Activated CD4-positive, CD25-positive, alpha-beta regulatory T cell treated with anti-CD3 and anti-CD28 coated beads, Interleukin-2, amount 50 U/mL, for 24 hours (primary cell): ENCODE data around the gene TCTN1.
"Not testable (repeated sequence)": the region's sequence is repeated elsewhere in the genome, so short reads cannot be mapped to it uniquely, and the experiment has no call there.

ENCODE experiments used
- ATAC-seq, 2 donors: fragments of 150-1000 bp; cut with Tn5 transposase; one replicate each; pipeline ENCODE4 v1.10.0; 2021; ENCODE audit warnings: mild to moderate bottlenecking in 1 of 2, moderate library complexity in 1 of 2

TCTN1 gene

DNA sequence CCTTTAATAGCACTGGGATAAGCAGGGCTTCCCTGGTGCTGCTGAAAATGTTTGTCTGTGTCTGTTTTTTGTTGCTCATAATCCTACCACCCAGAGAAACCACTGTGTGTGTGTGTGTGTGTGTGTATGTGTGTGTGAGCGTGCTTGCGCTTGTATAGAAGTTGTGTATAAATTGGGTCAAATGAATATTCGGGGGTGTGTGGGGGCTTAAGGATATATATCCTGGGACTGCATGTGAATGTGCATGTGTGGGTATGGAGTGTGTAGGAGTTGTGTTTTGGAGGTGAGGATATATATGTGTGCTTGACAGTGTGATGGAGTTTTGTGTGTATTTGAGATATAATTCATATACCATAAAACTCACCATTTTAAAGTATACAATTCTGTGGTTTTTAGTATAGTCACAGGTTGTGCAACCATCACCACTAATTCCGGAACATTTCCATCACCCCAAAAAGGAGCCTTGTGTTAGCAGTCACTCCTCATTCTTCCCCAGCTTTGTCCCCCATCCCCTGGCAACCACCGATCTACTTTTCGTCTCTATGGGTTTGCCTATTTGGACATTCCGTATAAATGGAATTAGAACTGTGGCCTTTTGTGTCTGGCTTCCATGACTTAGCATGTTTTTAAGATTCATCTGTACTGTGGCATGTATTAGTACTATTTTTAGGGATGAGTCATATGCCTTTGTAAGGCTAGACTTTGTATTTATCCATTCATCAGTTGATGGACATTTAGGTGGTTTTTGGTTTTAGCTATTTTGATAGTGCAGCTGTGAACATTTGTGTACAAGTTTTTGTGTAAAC, 25.6 kb downstream of the TCTN1 start:
- no peak for ATAC-seq

DNA sequence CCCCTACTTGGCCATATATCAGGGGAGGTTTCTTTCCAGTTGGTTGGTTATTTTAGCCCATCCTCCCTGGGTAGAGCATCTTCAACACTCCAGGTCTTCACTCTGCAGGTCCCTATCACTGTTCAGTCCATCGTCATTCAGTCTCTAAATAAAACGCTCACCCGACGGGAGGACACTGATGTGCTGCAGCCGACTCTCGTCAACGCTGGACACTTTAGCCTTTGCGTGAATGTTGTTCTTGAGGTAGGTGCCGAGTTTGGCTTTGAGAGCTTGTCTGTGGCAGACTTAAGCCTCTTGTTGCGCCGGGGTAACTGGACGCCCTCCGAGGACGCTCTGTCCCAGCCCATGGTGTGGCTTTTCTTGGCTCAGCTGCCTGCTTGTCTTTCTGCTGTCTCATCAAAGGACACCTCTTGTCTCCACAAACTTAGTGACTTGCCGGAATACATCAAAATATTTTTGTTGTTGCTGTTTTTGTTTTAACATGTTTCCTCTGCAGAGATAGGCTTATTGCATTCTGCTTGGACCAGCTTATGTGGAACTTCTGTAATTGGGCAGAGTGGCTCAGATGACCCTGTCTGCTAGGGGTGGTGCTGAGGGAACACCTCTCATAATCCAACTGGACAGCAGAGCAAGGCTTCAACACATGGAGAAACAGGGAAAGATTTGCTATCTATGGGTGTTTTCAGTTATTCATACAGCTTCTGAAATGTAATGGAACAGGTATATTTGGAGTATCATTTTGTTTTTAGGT, 26.5 kb downstream of the TCTN1 start:
- ATAC-seq, result no peak

DNA sequence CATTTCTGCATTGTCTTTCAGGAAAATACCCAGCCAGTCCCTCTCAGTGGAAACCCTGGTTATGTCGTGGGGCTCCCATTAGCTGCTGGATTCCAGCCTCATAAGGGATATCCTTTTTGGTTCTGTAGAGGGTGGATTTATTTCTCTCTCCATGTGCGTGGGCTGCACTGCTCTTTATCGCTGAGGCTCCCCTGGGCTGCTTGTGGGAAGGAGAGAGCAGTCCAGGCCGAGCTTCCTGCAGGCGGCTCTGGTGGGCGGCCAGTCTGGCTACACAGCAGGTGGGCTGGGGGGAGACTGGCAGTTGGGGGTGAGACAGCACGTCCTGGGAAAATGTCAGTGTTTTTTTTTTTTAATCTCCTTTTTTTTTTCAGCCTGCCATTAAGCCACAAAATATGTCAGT, 27.6 kb downstream of the TCTN1 start:
- ATAC-seq, result no peak

DNA sequence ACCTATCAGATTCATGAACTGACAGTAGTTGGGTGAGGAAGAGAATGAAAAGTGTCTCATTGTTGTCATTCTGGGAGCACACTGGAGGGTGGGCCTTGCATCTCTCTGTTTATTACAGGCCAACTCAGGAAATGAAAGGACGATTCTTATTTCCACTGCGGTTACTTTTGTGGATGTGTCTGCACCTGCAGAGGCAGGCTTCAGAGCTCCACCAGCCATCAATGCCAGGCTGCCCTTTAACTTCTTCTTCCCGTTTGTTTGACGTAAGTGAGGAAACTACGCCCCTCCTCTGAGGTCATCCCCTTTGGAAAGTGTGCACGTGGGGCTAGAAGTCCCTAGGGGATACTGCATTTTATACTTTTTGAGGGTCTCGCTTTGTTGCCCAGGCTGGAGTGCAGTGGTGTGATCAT, 33.7 kb downstream of the TCTN1 start:
- ATAC-seq, result peak; percentile 73 to 80

DNA sequence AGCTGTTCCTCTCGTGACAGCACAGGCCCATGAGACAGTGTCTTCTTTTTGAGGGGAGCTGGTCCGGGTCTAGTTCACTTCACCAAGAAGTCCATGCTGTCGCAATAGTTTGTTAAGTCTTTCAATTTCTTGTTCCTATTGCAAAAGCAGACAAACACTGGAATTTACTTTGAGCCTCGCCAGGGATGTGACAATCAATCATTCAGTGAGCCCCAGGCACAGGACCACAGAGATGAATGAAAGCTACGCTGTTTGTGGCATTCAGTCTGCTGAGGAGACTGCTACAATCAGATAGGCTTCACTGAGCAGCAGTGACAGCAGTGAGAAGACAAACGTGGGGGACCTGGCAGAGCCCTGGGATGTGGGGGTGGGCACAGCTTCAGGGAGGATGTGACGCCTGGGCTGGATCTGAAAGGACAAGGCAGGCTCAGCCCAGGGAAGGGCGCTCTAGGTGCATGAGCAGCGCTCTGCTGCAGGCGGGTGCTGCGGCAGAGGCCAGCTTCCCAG, 35.5 kb downstream of the TCTN1 start:
- no peak for ATAC-seq

DNA sequence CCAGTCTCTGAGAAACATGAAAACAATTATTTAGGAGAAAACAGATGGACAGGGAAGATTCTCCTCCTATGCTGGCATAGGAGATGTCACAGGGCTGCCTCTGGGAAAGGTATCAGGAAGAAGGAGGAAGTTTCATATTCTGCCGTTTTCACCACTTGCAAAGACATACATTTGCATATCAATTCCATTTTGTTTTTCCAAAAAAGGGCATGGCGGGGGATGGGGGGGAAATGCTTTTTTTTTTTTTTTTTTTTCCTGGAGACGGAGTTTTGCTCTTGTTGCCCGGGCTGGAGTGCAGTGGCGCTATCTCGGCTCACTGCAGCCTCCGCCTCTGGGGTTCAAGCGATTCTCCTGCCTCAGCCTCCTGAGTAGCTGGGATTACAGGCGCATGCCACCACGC, 40.3 kb downstream of the TCTN1 start:
- ATAC-seq, result not testable (repeated sequence)

DNA sequence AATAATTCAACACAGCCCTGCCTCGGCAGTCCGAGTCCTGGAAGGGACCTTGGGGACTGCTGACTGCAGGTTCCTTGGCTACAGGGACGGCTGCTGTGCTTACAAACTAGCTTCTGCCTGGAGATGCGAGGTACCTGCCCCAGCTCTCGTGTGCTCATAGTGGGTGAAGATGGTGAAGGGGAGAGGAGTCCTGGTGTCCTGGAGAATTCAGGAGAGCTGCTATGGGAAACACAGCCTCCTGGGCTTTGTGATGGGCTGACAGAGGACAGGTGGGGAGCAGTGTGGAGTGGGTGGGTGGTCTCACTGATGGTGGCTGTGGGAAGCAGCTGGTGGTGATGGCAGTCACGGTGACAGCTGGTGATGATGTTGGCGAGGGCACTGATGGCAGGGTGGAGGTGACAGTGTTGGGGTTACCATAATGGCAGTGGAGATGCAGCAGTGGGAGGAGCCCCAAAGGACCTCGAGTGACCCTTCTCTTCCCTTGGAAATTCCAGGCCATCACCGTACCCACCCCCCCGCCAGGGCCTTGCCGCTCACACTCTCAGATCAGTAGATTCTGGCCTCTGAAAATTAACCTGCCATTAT, 42.2 kb downstream of the TCTN1 start:
- ATAC-seq, result no peak

DNA sequence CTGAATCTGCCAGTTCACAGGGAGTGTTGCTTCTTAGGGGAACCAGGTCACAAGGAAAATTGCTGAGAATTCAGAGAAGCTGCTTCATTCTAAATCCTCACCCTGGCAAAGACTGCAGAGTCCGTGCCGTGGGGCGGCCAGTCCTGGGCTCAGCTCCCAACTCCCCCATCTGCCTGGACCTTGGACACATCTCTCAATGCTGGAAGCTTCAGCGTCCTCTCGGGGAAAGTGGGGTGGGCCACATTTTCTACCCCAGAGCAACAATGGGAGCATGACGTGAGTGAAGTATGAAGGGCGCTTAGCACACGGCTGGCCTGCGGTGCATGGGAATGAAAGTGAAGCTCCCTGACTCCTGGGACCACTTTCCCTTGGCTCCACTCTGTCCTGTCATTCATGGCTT, 43.8 kb downstream of the TCTN1 start:
- no peak for ATAC-seq

DNA sequence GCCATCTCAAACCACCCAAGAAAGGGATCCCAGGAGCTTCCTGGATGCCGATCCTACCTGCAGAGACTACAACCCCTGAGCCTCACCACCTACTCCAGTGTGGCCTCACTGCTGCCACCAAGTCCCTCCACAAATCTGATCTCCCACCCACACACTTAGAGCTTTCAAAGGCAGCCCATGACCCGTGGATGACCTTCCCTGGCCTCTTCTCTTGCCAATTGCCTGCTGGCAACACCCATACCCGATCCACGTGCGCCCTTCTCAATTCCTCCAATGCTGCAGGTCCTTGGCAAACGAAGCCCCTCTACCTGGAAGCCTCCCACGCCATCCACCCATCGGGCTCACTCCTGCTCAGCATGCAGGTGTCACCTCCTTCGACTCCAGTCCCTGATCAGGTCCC, 44.3 kb downstream of the TCTN1 start:
- no peak for ATAC-seq

DNA sequence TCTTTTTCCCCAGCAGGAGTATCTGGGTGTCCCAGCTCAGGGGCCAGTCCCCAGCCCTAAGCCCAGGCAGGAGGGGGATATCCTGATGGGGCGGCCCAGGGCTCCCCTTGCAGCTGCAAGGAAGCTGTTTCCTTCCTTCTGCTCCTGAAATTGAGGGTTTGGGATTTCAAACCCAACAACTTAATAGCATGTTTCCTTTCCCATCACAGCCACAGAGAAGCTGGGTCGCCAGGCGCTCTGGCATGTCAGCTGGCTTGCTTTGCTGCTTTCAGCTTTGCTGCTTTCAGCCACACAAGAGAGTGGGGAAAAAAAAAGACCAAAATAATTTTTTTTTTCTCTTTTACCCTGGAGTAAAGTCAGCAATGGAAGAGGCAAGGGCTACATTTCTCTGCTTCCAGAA, 44.9 kb downstream of the TCTN1 start:
- no peak for ATAC-seq

DNA sequence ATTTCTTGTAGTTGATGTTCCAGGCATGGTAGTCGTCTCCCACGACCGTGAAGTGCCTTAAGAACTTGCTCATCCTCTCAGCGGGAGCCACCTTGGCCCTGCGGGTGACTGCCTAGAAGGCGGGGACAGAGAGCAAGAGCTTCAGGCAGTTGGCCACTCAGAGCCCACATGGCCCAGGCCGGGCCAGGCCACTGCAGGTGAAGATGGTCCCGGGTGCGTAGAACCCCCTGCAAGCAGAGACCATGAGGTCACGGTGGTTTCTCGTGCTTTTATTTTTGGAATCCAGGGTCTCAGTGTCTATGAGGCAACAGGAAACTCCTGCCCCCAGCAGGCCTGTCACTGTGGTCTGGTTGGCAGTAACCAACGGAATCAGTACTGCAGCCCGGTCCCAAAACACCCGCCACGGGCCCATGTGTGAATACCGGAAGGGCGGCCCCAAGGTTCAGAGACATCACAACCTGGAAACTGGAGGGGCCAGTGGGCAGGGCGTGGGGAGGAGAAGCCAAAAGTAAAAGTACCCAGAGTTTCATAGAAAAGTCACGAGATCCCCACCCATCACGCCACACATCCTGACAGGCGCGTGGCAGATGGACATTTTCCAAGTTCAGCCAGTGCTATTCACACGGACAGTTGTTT, 47.5 kb downstream of the TCTN1 start:
- ATAC-seq, result peak; percentile 81 to 85

DNA sequence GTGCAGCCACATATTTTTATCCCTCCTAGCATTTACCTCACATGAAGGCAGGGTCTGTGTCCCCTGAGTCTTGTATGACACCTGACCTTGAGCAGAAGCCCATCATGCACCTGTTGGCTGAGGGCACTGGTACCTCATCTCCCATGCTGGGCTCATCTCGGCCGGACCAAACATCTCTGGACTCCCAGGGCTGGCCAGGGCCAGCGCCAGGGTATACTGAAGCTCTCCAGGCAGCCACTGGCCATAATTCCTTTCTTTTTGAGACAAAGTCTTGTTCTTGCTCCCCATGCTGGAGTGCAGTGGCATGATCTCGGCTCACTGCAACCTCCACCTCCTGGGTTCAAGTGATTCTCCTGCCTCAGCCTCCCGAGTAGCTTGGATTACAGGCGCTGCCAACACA, 53.0 kb downstream of the TCTN1 start:
- ATAC-seq, result no peak

DNA sequence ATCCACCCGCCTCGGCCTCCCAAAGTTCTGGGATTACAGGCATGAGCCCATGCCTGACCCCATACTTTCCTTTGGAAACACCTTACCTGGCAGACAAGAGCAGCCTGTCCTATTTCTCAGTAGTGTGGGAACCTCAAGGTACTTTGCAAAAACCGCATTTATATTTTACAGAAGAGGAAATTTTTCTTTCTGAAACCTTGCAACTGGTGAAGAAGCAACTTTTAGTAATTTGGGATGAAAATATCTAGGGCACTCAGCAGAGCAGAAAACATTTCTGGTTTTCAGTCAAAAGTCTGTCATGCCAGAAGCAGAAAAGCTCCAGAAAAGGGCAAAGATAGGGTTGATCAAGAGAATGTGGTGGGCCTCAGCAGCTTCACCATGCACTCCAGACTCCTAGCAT, 53.7 kb downstream of the TCTN1 start:
- no peak for ATAC-seq

DNA sequence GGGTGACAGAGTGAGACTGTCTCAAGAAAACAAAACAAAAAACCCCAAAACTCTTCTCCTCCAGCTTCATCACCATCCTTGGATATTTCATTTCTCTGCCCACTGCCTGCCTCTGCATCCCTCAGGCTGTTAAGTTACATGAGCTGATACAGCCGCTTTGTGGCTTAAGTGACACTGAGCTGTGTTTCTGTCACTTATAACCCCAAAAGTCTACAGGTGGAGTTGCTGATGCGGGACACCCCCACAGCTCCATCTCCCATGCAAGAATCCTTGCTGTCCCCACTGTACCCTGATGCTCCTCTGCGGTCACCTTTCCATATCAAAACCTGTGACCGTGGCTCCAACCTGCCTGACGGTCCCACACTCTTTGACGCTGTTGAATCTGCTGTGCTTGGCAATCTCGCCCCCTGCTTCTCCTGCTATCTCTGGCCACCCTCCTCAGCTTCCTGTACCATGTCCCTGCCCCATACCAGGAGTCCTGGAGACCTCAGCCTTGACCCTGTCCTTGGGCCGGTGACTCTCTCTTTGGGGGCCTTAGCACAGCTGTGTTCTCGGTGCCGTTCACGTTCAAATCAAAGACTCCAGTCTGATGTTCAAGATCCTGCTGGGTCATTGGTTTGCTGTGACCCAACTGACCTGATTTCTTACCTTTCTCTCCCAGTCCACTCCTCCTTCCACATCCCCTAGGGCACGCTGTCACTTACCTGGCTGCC, 54.7 kb downstream of the TCTN1 start:
- no peak for ATAC-seq

DNA sequence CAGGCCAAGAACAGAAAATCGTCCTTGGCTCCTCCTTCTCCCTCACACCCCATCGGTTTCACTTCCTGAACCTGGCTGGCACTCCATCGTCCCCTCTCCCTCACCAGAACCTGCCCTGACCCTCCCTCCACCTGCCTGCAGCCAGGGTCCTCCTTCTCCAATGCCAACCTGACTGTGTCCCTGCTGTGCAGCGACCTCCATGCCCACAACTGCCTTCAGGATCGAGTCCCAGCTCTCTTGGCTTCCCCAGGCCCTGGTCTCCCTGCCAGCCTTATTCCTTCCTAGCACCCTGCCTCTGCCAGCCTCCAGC, 55.2 kb downstream of the TCTN1 start:
- ATAC-seq, result no peak

DNA sequence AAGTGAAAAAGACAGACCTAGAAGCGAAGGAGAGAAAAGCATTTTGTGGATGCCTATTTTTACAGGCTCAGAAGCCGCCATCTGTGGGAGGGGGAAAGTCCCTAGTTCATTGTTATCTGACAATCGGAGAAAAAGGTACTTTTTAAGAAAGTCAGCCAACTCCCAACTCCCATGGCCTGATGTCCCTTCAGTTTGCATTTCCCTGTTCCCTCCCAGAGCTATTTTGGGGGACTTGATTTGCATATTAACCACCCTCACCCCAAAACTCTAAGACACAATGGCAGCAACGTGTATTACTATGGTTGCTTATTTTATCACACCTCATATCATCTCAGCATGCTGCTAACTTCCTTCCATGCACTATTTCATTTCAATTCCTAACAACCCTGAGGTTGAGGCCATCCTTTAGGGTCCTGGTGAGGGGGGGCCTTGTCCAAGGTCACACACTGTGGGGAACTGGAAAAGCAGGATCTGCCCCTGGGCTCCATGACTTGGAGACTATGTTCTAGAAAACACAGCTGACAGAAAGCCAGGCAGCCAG, 56.3 kb downstream of the TCTN1 start:
- peak; percentile 60 to 79 for ATAC-seq

DNA sequence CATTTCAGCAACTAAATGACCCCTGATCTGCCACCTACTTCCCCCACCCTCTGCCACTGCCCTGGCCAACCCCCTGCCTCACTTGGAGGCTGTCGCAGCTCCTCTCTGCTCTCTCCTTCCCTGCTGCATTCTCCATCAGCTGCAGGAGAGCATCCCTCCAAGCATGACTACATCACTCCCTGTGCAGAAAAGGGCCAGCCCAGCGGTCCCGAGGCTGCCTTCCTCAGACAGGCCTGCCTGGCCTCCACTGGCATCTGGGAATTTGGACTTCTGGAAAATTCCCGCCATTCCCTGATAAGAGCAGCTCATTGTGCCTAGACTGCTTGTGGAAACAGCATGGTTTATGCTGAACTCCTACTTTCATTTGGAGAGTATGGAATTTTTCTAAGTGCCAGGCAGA, 62.2 kb downstream of the TCTN1 start:
- ATAC-seq, result no peak

DNA sequence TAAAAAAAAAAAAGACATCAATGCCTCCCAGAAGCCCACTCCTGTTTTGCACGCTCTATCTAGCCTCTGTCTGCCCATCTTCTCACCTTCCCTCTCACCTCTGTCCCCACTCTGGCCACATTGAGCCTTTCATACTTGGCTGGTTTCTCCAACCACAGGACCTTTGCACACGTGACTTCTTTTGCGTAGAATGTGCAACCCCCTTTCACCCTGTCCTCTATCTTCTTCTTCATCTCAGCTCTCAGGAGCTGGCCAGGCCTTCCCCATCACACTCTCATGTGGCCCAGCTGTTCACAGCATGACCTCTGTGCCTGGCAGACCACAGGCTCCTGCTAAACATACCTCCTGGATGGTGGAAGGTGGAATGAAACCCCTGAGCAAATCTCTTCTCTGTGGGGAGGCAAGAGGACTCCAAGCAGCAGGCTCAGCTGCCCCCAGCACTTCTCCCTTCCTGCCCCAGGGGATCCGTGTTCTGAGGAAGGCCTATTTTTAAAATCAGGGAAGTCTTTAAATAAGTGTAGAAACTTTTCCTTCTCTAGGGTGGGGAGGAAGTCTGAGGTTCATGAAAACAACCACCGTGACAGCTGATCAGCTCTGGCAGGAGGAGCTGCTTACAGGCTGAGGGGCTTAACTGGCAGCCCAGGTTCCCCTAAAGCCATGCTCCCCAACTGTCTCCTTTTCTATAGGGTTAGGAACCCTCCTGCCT, 63.4 kb downstream of the TCTN1 start:
- ATAC-seq, result no peak

DNA sequence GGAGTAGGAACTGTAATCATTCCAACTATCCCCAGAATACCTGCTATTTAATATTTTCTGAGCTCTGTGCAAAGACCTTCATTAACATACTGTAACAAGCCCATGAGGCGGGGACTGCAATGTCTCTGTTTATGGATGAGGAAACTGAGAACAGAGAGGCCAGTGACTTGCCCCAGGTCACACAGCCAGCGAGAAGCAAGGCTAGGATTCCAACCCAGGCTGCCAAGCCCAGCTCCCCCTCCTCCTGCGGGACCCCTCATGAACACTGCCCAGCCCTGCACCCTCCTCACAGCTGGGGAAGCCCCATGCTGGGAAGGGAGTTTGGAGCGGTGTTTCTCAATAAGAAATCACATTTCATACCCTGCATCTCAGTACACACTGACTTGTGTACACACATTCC, 64.1 kb downstream of the TCTN1 start:
- ATAC-seq, result no peak

DNA sequence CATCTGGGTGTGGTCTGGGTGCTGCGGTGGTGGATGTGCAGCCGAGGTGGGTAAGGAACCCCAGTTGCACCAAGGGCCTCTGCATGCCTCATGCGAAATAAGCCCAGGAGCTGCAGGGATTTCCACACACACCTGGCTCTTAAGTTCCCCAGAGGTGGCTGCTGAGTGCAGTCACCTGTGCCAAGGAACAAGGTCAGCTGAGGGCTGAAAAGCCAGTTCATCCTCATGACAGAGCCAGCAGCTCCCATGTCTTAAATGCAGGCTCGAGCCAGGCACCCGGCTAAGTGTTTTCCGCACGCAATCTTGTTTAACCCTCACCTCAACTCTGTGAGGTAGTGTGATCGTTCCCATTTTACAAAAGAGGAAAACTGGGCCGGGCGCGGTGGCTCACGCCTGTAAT, 65.3 kb downstream of the TCTN1 start:
- ATAC-seq, result no peak

DNA sequence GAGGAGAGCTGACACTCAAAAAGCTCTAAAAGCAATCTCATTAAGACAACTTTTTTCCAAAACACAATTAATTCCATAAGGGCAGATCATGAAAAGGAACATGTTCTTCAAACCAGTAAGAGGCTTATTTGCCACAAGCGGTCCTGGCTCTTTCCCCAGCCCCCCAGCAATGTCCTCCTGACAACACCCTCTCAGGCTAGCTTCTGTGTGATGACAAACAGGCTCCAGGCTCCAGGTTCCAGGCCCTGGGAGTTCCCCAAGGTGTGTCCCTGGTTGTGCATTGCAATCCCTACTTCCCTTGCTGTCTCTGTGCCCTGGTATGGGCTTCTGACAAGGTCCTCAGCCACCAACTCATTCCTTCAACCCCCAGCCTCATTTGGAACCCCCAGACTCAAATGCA, 66.1 kb downstream of the TCTN1 start:
- ATAC-seq, result no peak

DNA sequence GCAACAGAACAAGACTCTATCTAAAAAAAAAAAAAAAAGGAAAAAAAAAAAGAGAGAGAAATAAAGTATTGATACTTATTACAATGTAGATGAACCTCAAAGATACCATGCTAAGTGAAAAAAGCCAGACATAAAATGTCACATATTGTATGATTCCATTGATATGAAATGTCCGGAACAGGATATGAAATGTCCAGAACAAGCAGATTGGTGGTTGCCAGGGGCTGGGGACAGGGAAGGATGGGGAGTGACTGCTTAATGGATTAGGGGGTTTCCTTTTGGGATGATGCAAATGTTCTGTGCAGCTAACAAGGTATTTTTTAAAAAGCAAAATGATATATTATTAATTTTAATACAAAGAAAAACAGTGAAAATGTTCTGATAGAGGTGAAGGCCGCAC, 70.0 kb downstream of the TCTN1 start:
- ATAC-seq, result no peak
